Neural cell (in vitro differentiated cells): Measurements from ENCODE around the gene CDK2AP2. TPM values are rescaled to one million over a fixed set of nuclear protein-coding genes. Genes with fewer than 3 reads are reported as not detected.

Experiments
- H2AFZ ChIP-seq: fragments of 200-600, 300-800 bp; sonication (generic), shearing (Covaris generic); 2 replicates; pipeline ENCODE4 v1.6.0; 2014; ENCODE audit warnings: low read depth, mild to moderate bottlenecking, antibody characterized with exemption, low read length, moderate library complexity
- H3F3A ChIP-seq: fragments of 200-600 bp; shearing (Covaris generic); 2 replicates; pipeline ENCODE4 v1.6.1; 2016; ENCODE audit warnings: mild to moderate bottlenecking, moderate library complexity, mixed read lengths, antibody characterized with exemption, low read length; ENCODE audit not compliant: insufficient read depth, poor library complexity, severe bottlenecking
- H3K27ac ChIP-seq: fragments of 200-600, 300-800 bp; sonication (generic), shearing (Covaris generic); 2 replicates; pipeline ENCODE4 v1.5.1; 2014; ENCODE audit warnings: mild to moderate bottlenecking, low read length, moderate library complexity
- H3K27me3 ChIP-seq: fragments of 300-800, 200-600 bp; sonication (generic), shearing (Covaris generic); 2 replicates; pipeline ENCODE4 v1.6.0; 2014; ENCODE audit warnings: mild to moderate bottlenecking, low read depth, low read length, moderate library complexity; ENCODE audit not compliant: insufficient read depth
- H3K36me3 ChIP-seq: fragments of 300-800, 200-600 bp; sonication (generic), shearing (Covaris generic); 2 replicates; pipeline ENCODE4 v1.5.1; 2014; ENCODE audit warnings: mild to moderate bottlenecking, antibody characterized with exemption, low read length, moderate library complexity; ENCODE audit not compliant: insufficient read depth
- H3K4me2 ChIP-seq: fragments of 300-800, 200-600 bp; sonication (generic), shearing (Covaris generic); 2 replicates; pipeline ENCODE4 v1.6.0; 2014; ENCODE audit warnings: mild to moderate bottlenecking, low read length
- H3K4me3 ChIP-seq: fragments of 300-800, 200-600 bp; sonication (generic), shearing (Covaris generic); 2 replicates; pipeline ENCODE4 v1.5.1; 2014; ENCODE audit warnings: mild to moderate bottlenecking, low read length, moderate library complexity
- H3K79me2 ChIP-seq: fragments of 200-600 bp; shearing (Covaris generic); replicated peaks from 2 replicates; pipeline ENCODE4 v1.6.0; 2014; ENCODE audit warnings: mild to moderate bottlenecking, low read length, moderate library complexity; ENCODE audit not compliant: insufficient read depth
- H3K9ac ChIP-seq: fragments of 300-800, 200-600 bp; sonication (generic), shearing (Covaris generic); 2 replicates; pipeline ENCODE4 v1.6.1; 2016; ENCODE audit warnings: mild to moderate bottlenecking, low read length, mixed read lengths
- H3K9me2 ChIP-seq: fragments of 200-600 bp; shearing (Covaris generic); 2 replicates; pipeline ENCODE4 v1.6.1; 2016; ENCODE audit warnings: mild to moderate bottlenecking, low read length, mixed read lengths; ENCODE audit not compliant: insufficient read depth
- H3K9me3 ChIP-seq: fragments of 200-600, 300-800 bp; sonication (generic), shearing (Covaris generic); 2 replicates; pipeline ENCODE4 v1.6.1; 2016; ENCODE audit warnings: mild to moderate bottlenecking, mixed run types, low read length, moderate library complexity, mixed read lengths
- H4K20me1 ChIP-seq: fragments of 200-600 bp; shearing (Covaris generic); 2 replicates; pipeline ENCODE4 v1.6.1; 2016; ENCODE audit warnings: mild to moderate bottlenecking, mixed run types; ENCODE audit not compliant: insufficient read depth
- EP300 ChIP-seq: fragments of 450-650 bp; conservative IDR thresholded peaks from 2 replicates; pipeline ENCODE4 v1.6.1; 2014; ENCODE audit warnings: antibody characterized with exemption, mild to moderate bottlenecking, moderate library complexity; ENCODE audit not compliant: poor library complexity, severe bottlenecking
- EZH2 ChIP-seq: fragments of 200-600, 300-800 bp; shearing (Covaris generic), sonication (generic); IDR thresholded peaks from 2 replicates; pipeline ENCODE4 v1.6.1; 2014; ENCODE audit warnings: antibody characterized with exemption, low read length, borderline replicate concordance, mild to moderate bottlenecking; ENCODE audit not compliant: insufficient read depth, poor library complexity, severe bottlenecking
- MXI1 ChIP-seq: fragments of 450-650 bp; conservative IDR thresholded peaks from 2 replicates; pipeline ENCODE4 v1.6.1; 2014; ENCODE audit warnings: antibody characterized with exemption, mild to moderate bottlenecking; ENCODE audit not compliant: poor library complexity, severe bottlenecking
- POLR2AphosphoS5 ChIP-seq: IDR thresholded peaks from 2 replicates; pipeline ENCODE4 v1.6.1; 2012
- RAD21 ChIP-seq: fragments of 450-650 bp; conservative IDR thresholded peaks from 2 replicates; pipeline ENCODE4 v1.6.1; 2014; ENCODE audit warnings: antibody characterized with exemption, mild to moderate bottlenecking, moderate library complexity
- SMC3 ChIP-seq: fragments of 450-650 bp; conservative IDR thresholded peaks from 2 replicates; pipeline ENCODE4 v1.6.1; 2014; ENCODE audit warnings: antibody characterized with exemption, mild to moderate bottlenecking, moderate library complexity; ENCODE audit not compliant: poor library complexity
- TAF1 ChIP-seq: IDR thresholded peaks from 2 replicates; pipeline ENCODE4 v1.6.1; 2012; ENCODE audit warnings: low read depth
- polyA plus RNA-seq: library from polyadenylated mRNA; depleted of rRNA; stranded (reverse); fragments of >200 nt; gene quantifications from 2 replicates; pipeline ENCODE4 v1.2.3, GENCODE V29; 2014
- TF ChIP-seq, protein P1 (sequence below): IDR thresholded peaks from 2 replicates; pipeline ENCODE4 v1.6.1; 2012; ENCODE audit warnings: borderline replicate concordance
- TF ChIP-seq, protein P2 (sequence below): fragments of 450-650 bp; IDR thresholded peaks from 2 replicates; pipeline ENCODE4 v1.5.1; 2014; ENCODE audit warnings: antibody characterized with exemption, mild to moderate bottlenecking, moderate library complexity; ENCODE audit not compliant: poor library complexity, severe bottlenecking

Gene CDK2AP2
- polyA plus RNA-seq, 1 donor from 2014 or later: 18.1 TPM

DNA sequence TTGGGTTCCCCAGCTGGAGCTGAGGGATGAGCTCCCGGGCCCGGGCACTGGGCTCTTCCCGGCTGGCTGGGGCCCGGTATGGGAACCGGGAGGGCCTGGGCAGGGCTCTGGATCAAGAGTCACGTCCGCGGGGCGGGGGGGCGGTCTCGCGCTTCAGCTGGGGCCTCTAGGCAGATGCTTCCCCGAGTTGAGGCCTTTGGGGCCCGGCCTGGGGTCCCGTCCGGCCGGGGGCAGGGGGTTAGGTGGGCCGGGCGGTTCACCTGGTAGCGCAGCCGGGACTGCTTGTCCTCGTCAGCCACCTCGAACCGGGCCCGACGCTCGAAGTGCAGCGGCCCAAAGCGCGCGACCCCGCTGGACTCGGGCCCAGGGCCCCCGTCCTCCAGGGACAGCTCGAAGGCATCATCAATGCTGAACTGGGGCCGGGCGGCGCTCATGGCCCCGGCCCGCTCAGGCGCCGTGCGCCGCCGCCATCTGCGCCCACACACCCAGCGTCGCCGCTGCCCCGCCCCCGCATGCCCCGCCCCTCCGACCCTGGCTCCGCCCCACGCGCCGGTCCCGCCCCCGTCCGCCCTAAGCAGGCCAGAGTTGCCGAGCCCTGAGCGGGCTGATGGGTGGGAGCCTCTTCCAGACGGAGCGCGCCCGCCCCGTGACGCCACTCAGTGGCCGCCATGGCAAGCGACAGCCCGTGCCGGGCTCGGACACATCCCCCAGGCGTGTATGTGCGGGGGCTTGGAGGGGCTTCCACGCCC lies 39.0 kb downstream of the CDK2AP2 start, which contains the start of gene TMEM134:
TSS of gene TMEM134 (minus strand) at position 493 of the 749 bp plus-strand sequence. CDS start at position 434, 59 bp downstream.
- no peaks in the 10 kb centered on the region for H3K9me2 ChIP-seq
- no peaks in the 10 kb centered on the region for H3K79me2 ChIP-seq
- H3K27me3 ChIP-seq: no peaks in the 10 kb centered on the region
- peak within 1 kb of the TSS; percentile 86 for H3K9ac ChIP-seq
- no peaks in the 10 kb centered on the region for H4K20me1 ChIP-seq
- H3F3A ChIP-seq: no peaks in the 10 kb centered on the region
- H2AFZ ChIP-seq: peak within 1 kb of the TSS; percentile 80
- H3K36me3 ChIP-seq: no peaks in the 10 kb centered on the region
- no peaks in the 10 kb centered on the region for H3K9me3 ChIP-seq
- H3K4me3 ChIP-seq: peak within 1 kb of the TSS; percentile 95
- TF ChIP-seq RAD21: peak; percentile 66
- TF ChIP-seq EP300: peak; percentile 25
- peak; percentile 77 for TF ChIP-seq SMC3
- TF ChIP-seq EZH2: no peak
- TF ChIP-seq, protein P1, sequence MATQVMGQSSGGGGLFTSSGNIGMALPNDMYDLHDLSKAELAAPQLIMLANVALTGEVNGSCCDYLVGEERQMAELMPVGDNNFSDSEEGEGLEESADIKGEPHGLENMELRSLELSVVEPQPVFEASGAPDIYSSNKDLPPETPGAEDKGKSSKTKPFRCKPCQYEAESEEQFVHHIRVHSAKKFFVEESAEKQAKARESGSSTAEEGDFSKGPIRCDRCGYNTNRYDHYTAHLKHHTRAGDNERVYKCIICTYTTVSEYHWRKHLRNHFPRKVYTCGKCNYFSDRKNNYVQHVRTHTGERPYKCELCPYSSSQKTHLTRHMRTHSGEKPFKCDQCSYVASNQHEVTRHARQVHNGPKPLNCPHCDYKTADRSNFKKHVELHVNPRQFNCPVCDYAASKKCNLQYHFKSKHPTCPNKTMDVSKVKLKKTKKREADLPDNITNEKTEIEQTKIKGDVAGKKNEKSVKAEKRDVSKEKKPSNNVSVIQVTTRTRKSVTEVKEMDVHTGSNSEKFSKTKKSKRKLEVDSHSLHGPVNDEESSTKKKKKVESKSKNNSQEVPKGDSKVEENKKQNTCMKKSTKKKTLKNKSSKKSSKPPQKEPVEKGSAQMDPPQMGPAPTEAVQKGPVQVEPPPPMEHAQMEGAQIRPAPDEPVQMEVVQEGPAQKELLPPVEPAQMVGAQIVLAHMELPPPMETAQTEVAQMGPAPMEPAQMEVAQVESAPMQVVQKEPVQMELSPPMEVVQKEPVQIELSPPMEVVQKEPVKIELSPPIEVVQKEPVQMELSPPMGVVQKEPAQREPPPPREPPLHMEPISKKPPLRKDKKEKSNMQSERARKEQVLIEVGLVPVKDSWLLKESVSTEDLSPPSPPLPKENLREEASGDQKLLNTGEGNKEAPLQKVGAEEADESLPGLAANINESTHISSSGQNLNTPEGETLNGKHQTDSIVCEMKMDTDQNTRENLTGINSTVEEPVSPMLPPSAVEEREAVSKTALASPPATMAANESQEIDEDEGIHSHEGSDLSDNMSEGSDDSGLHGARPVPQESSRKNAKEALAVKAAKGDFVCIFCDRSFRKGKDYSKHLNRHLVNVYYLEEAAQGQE: no peak
- TF ChIP-seq TAF1: no peak
- TF ChIP-seq, protein P2, sequence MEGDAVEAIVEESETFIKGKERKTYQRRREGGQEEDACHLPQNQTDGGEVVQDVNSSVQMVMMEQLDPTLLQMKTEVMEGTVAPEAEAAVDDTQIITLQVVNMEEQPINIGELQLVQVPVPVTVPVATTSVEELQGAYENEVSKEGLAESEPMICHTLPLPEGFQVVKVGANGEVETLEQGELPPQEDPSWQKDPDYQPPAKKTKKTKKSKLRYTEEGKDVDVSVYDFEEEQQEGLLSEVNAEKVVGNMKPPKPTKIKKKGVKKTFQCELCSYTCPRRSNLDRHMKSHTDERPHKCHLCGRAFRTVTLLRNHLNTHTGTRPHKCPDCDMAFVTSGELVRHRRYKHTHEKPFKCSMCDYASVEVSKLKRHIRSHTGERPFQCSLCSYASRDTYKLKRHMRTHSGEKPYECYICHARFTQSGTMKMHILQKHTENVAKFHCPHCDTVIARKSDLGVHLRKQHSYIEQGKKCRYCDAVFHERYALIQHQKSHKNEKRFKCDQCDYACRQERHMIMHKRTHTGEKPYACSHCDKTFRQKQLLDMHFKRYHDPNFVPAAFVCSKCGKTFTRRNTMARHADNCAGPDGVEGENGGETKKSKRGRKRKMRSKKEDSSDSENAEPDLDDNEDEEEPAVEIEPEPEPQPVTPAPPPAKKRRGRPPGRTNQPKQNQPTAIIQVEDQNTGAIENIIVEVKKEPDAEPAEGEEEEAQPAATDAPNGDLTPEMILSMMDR: peak; percentile 72
- peak; percentile 82 for TF ChIP-seq POLR2AphosphoS5
- peak; percentile 79 for TF ChIP-seq MXI1
- H3K27ac ChIP-seq: peak within 1 kb of the TSS; percentile 68
- H3K4me2 ChIP-seq: peak within 1 kb of the TSS; percentile 94

- Histone ChIP-seq H3K4me3 (peak overlapping the region; percentile 95), H4K20me1 (no peaks in the 10 kb centered on the region), H3K9me3 (no peaks in the 10 kb centered on the region), H3F3A (no peaks in the 10 kb centered on the region), H3K36me3 (no peaks in the 10 kb centered on the region), H3K27me3 (no peaks in the 10 kb centered on the region), H3K27ac (peak overlapping the region; percentile 53), H2AFZ (peak overlapping the region; percentile 80), H3K4me2 (peak overlapping the region; percentile 94), H3K9ac (peak overlapping the region; percentile 86), H3K79me2 (no peaks in the 10 kb centered on the region), H3K9me2 (no peaks in the 10 kb centered on the region)
- TF ChIP-seq, protein P1: no peak
- TF ChIP-seq MXI1: no peak
- no peak for TF ChIP-seq POLR2AphosphoS5
- TF ChIP-seq SMC3: no peak
- TF ChIP-seq EP300: no peak
- TF ChIP-seq RAD21: no peak
- no peak for TF ChIP-seq EZH2
- no peak for TF ChIP-seq TAF1
- TF ChIP-seq, protein P2: no peak
Measured at GRCh38 chr11:67468456-67468758, 39.6 kb downstream of the CDK2AP2 start.
